H9 (cell line): ENCODE measurements around the gene PRCC. TPM values are rescaled to one million over a fixed set of nuclear protein-coding genes. Genes with fewer than 3 reads are reported as not detected.

Experiments
- DNase-seq: peaks from one replicate; pipeline ENCODE4 v3.0.0-alpha.2; 2017
- H2AFZ ChIP-seq: one replicate; pipeline ENCODE4 v1.6.1; 2013; ENCODE audit warnings: mild to moderate bottlenecking, low read length, control low read depth, moderate library complexity
- H2AK5ac ChIP-seq: 2 replicates; pipeline ENCODE4 v1.6.1; 2013; ENCODE audit warnings: low read length, control low read depth, mixed read lengths; ENCODE audit not compliant: insufficient read length
- H2BK120ac ChIP-seq: one replicate; pipeline ENCODE4 v1.6.1; 2013; ENCODE audit warnings: low read depth, mild to moderate bottlenecking, low read length, control low read depth, inconsistent platforms; ENCODE audit not compliant: poor library complexity, severe bottlenecking
- H2BK12ac ChIP-seq: 2 replicates; pipeline ENCODE4 v1.6.1; 2013; ENCODE audit warnings: low read length, control low read depth, mixed read lengths, low read depth; ENCODE audit not compliant: insufficient read length
- H2BK15ac ChIP-seq: 2 replicates; pipeline ENCODE4 v1.6.1; 2013; ENCODE audit warnings: low read depth, low read length, control low read depth
- H2BK20ac ChIP-seq: one replicate; pipeline ENCODE4 v1.6.1; 2013; ENCODE audit warnings: low read depth, mild to moderate bottlenecking, low read length, control low read depth, inconsistent platforms; ENCODE audit not compliant: poor library complexity, severe bottlenecking
- H2BK5ac ChIP-seq: 2 replicates; pipeline ENCODE4 v1.6.1; 2013; ENCODE audit warnings: low read length, control low read depth, mixed read lengths; ENCODE audit not compliant: insufficient read length
- H3K14ac ChIP-seq: 2 replicates; pipeline ENCODE4 v1.6.1; 2013; ENCODE audit warnings: low read length, control low read depth; ENCODE audit not compliant: insufficient read depth
- H3K18ac ChIP-seq: 2 replicates; pipeline ENCODE4 v1.6.1; 2013; ENCODE audit warnings: low read depth, mild to moderate bottlenecking, mixed read lengths, low read length, control low read depth; ENCODE audit not compliant: insufficient read length
- H3K23ac ChIP-seq: 2 replicates; pipeline ENCODE4 v1.6.1; 2013; ENCODE audit warnings: low read length, control low read depth, mixed read lengths, low read depth; ENCODE audit not compliant: insufficient read length
- H3K23me2 ChIP-seq: 2 replicates; pipeline ENCODE4 v1.6.1; 2013; ENCODE audit warnings: low read depth, mild to moderate bottlenecking, mixed read lengths, low read length, control low read depth; ENCODE audit not compliant: insufficient read length, poor library complexity, severe bottlenecking
- H3K27ac ChIP-seq: 2 replicates; pipeline ENCODE4 v1.5.1; 2013; ENCODE audit warnings: low read length, control low read depth, mixed read lengths, low read depth; ENCODE audit not compliant: insufficient read length
- H3K27me3 ChIP-seq: 2 replicates; pipeline ENCODE4 v1.6.1; 2013; ENCODE audit warnings: low read length, control low read depth, inconsistent platforms; ENCODE audit not compliant: insufficient read depth
- H3K4ac ChIP-seq: 2 replicates; pipeline ENCODE4 v1.6.1; 2013; ENCODE audit warnings: low read depth, mild to moderate bottlenecking, control low read depth, inconsistent platforms, low read length, moderate library complexity
- H3K4me1 ChIP-seq: 2 replicates; pipeline ENCODE4 v1.6.1; 2013; ENCODE audit warnings: low read length, control low read depth, inconsistent platforms; ENCODE audit not compliant: insufficient read depth
- H3K4me2 ChIP-seq: 2 replicates; pipeline ENCODE4 v1.6.1; 2013; ENCODE audit warnings: low read length, control low read depth, mixed read lengths; ENCODE audit not compliant: insufficient read length, insufficient read depth
- H3K56ac ChIP-seq: 2 replicates; pipeline ENCODE4 v1.6.1; 2013; ENCODE audit warnings: low read depth, mild to moderate bottlenecking, mixed read lengths, low read length, control low read depth; ENCODE audit not compliant: insufficient read length
- H3K79me1 ChIP-seq: 2 replicates; pipeline ENCODE4 v1.6.1; 2013; ENCODE audit warnings: low read depth, mild to moderate bottlenecking, moderate library complexity, low read length, control low read depth, inconsistent platforms; ENCODE audit not compliant: insufficient read depth, poor library complexity, severe bottlenecking
- H3K79me2 ChIP-seq: 2 replicates; pipeline ENCODE4 v1.6.1; 2013; ENCODE audit warnings: low read length, control low read depth, inconsistent platforms; ENCODE audit not compliant: insufficient read depth
- H3K9ac ChIP-seq: 2 replicates; pipeline ENCODE4 v1.6.1; 2013; ENCODE audit warnings: low read length, control low read depth, mixed read lengths; ENCODE audit not compliant: insufficient read length; ENCODE audit errors: extremely low read depth
- H3K9me3 ChIP-seq: one replicate; pipeline ENCODE4 v1.6.1; 2013; ENCODE audit warnings: low read depth, low read length, inconsistent platforms; ENCODE audit not compliant: control insufficient read depth
- H3T11ph ChIP-seq: one replicate; pipeline ENCODE4 v1.6.1; 2013; ENCODE audit warnings: mild to moderate bottlenecking, low read length, control low read depth, inconsistent platforms
- H4K20me1 ChIP-seq: one replicate; pipeline ENCODE4 v1.6.1; 2013; ENCODE audit not compliant: control insufficient read depth, insufficient read length, insufficient read depth
- H4K5ac ChIP-seq: 2 replicates; pipeline ENCODE4 v1.6.1; 2013; ENCODE audit warnings: low read depth, mild to moderate bottlenecking, mixed read lengths, low read length, control low read depth; ENCODE audit not compliant: insufficient read length
- H4K8ac ChIP-seq: replicated peaks from 2 replicates; pipeline ENCODE4 v1.6.1; 2013; ENCODE audit warnings: low read length, control low read depth, mixed read lengths, low read depth; ENCODE audit not compliant: insufficient read length
- H4K91ac ChIP-seq: 2 replicates; pipeline ENCODE4 v1.6.1; 2013; ENCODE audit warnings: low read depth, mild to moderate bottlenecking, moderate library complexity, mixed read lengths, low read length, control low read depth; ENCODE audit not compliant: insufficient read length
- H3K27ac Mint-ChIP-seq, 3 experiments: 2 replicates in 2 of 3; 3 replicates in 1 of 3; pipeline ENCODE4 v1.8.0; 2020 to 2021; ENCODE audit warnings: mixed read lengths in 3 of 3, mild to moderate bottlenecking in 1 of 3, moderate library complexity in 1 of 3
- H3K27me3 Mint-ChIP-seq: 2 replicates; pipeline ENCODE4 v1.8.0; 2021; ENCODE audit warnings: low read depth, mild to moderate bottlenecking, moderate library complexity, mixed read lengths
- H3K36me3 Mint-ChIP-seq, 3 experiments: 2 replicates in 2 of 3; 3 replicates in 1 of 3; pipeline ENCODE4 v1.8.0; 2020 to 2021; ENCODE audit warnings: low read depth in 3 of 3, mixed read lengths in 3 of 3; ENCODE audit not compliant: insufficient read depth in 1 of 3
- H3K4me1 Mint-ChIP-seq, 2 experiments: 2 replicates each; pipeline ENCODE4 v1.8.0; 2020; ENCODE audit warnings: mixed read lengths in 2 of 2
- H3K4me3 Mint-ChIP-seq, 2 experiments: 2 replicates in 1 of 2; 3 replicates in 1 of 2; pipeline ENCODE4 v1.8.0; 2020 to 2021; ENCODE audit warnings: mild to moderate bottlenecking in 2 of 2, mixed read lengths in 2 of 2, moderate library complexity in 1 of 2
- H3K9me3 Mint-ChIP-seq, 2 experiments: 2 replicates in 1 of 2; 3 replicates in 1 of 2; pipeline ENCODE4 v1.8.0; 2020; ENCODE audit warnings: mild to moderate bottlenecking in 2 of 2, mixed read lengths in 2 of 2, moderate library complexity in 1 of 2
- CTCF ChIP-seq: fragments of 200-600 bp; sonication (generic); conservative IDR thresholded peaks from 3 replicates; pipeline ENCODE4 v1.8.0; 2021; ENCODE audit warnings: antibody characterized with exemption, mild to moderate bottlenecking
- WGBS: extraction: QIAGEN DNeasy Blood & Tissue Kit; methylation state at CpG from one replicate; pipeline ENCODE4 v1.1.7; 2013; ENCODE audit warnings: missing lambda C conversion rate, low lambda C conversion rate, mixed read lengths; ENCODE audit not compliant: insufficient read length; ENCODE audit errors: extremely low coverage; 5-methylcytosine and 5-hydroxymethylcytosine counted together
- total RNA-seq: library from RNA; stranded (reverse); gene quantifications from 2 replicates; pipeline ENCODE4 v1.2.1, GENCODE V29; 2021

Gene PRCC
- total RNA-seq, 1 experiment from 2014 or later = 129 TPM

GRCh38 chr1:156806512-156807440, 39.4 kb downstream of the PRCC start:
- Histone ChIP-seq H3K4me1 (no peaks in the 10 kb centered on the region; the same call in 1 of the 2 replicates), H2AK5ac (no peak overlapping the region), H3K56ac (no peak overlapping the region), H3K4ac (no peak overlapping the region), H3K23me2 (no peaks in the 10 kb centered on the region), H4K91ac (no peak overlapping the region), H3K14ac (no peak overlapping the region), H3T11ph (no peak overlapping the region), H3K9ac (no peak overlapping the region), H3K18ac (no peak overlapping the region), H3K79me1 (no peaks in the 10 kb centered on the region), H2BK20ac (no peak overlapping the region), H2BK15ac (no peak overlapping the region), H2AFZ (no peak overlapping the region), H3K79me2 (no peaks in the 10 kb centered on the region), H3K9me3 (no peaks in the 10 kb centered on the region), H3K27ac (no peak overlapping the region), H4K8ac (no peak overlapping the region), H2BK120ac (no peak overlapping the region), H4K20me1 (no peaks in the 10 kb centered on the region), H3K27me3 (no peaks in the 10 kb centered on the region; the same call in 1 of the 2 replicates), H2BK5ac (no peak overlapping the region), H2BK12ac (no peak overlapping the region), H3K23ac (no peak overlapping the region), H3K4me2 (no peak overlapping the region), H4K5ac (no peak overlapping the region)
- WGBS = no CpG with 5 or more reads among the region's 7 CpGs
- no peak for DNase-seq
- Mint-ChIP-seq H3K9me3 (no peaks in the 10 kb centered on the region), H3K27me3 (peaks cover 13% of the 10 kb centered on the region), H3K27ac (no peak overlapping the region), H3K4me1 (peaks cover 5 to 29% of the 10 kb centered on the region in 2 experiments), H3K36me3 (peaks cover 0 to 4% (median 4%) of the 10 kb centered on the region in 3 experiments; a peak in 3 of 7 replicates), H3K4me3 (no peak overlapping the region)
- TF ChIP-seq CTCF = no peak
